AG09309 (cell line): ENCODE measurements around the gene TPX2.

Source experiments
- DNase-seq: peaks from one replicate; pipeline ENCODE4 v3.0.0-alpha.2; 2010; ENCODE audit warnings: low read depth
- H3K4me3 ChIP-seq: 2 replicates; pipeline ENCODE4 v1.5.1; 2011; ENCODE audit warnings: mild to moderate bottlenecking, low read depth, low read length, moderate library complexity; ENCODE audit not compliant: control insufficient read depth
- TF ChIP-seq, protein P1 (sequence below): IDR thresholded peaks from 2 replicates; pipeline ENCODE4 v1.5.1; 2011; ENCODE audit warnings: mild to moderate bottlenecking, low read depth, low read length, inconsistent platforms; ENCODE audit not compliant: insufficient read depth, control insufficient read depth; ENCODE audit errors: missing control alignments

Gene TPX2

DNA sequence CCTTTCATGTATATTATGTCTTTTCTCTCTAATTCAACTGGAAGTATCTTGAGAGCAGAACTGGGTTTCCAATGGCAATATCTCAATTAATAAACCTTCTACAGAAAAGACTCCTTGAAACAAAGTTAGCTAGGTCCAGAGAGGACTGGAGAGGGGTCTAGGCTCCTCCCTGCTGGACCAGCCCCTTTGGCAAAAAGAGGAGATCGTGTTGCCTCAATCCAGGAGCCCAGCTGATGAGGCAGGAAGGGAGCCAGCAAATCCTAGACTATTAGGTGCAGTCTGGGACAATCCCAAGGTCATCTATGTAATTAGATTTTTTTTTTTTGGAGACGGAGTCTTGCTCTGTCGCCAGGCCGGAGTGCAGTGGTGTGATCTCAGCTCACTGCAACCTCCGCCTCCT lies 38.3 kb upstream of the TPX2 start:
- TF ChIP-seq, protein P1, sequence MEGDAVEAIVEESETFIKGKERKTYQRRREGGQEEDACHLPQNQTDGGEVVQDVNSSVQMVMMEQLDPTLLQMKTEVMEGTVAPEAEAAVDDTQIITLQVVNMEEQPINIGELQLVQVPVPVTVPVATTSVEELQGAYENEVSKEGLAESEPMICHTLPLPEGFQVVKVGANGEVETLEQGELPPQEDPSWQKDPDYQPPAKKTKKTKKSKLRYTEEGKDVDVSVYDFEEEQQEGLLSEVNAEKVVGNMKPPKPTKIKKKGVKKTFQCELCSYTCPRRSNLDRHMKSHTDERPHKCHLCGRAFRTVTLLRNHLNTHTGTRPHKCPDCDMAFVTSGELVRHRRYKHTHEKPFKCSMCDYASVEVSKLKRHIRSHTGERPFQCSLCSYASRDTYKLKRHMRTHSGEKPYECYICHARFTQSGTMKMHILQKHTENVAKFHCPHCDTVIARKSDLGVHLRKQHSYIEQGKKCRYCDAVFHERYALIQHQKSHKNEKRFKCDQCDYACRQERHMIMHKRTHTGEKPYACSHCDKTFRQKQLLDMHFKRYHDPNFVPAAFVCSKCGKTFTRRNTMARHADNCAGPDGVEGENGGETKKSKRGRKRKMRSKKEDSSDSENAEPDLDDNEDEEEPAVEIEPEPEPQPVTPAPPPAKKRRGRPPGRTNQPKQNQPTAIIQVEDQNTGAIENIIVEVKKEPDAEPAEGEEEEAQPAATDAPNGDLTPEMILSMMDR = no peak
- no peak for DNase-seq
- no peak overlapping the region for H3K4me3 ChIP-seq

DNA sequence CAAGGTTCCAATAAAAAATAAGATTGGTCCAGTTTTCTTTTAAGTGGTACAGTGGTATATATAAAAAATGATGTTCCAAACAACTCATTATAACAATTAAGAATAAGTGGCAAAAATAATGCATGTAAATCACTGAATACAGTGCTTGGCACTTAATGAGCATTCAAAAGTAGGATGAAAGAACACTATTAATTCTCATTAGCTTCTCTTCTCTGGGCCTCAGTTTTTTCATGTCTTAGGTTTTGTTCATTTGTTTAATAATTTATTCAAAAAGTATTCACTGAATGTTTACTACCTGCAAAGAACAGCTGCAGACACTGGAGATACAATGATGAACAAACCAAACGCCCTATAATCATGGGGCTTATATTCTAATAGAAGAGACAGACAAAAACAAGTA lies 37.5 kb upstream of the TPX2 start:
- no peak for DNase-seq
- TF ChIP-seq, protein P1 = no peak
- H3K4me3 ChIP-seq = no peak overlapping the region

DNA sequence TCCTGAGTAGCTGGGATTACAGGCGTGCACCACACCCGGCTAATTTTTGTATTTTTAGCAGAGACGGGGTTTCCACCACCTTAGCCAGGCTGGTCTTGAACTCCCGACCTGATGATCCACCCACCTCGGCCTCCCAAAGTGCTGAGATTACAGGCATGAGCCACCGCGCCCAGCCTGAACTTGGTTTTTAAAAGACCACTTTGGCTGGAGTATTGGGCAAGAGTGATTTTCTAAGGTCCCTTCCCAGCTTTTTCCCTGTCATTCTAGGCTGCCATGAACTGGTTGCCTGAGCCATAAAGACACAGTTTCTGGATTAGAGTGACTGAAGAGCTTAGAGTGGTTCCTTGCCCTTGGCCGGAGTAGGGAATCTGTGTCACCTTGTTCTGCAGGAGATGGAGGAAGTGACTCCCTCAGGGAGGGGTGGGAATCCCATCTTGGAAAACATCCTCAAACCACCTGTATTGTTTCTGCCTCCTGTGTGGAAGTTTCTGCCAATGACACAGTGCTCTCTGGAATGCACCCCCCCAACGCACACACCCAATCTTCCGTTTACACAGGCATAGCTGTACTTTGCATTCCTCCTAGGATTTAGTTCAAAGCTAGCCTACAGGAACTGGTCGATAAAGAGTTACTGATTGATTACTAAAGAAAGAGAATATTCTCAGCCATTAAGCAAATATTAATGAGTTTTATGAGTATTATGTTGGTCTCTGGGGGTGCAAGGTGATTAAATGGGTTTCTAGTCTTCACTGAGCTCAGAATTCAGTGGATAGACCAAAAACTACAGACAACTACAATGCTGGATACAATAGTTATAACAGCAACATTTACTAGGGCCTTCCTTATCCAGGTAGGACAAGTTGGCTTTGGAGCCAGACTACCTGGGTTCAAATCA lies 34.6 kb upstream of the TPX2 start:
- TF ChIP-seq, protein P1 = no peak
- no peak overlapping the region for H3K4me3 ChIP-seq
- DNase-seq = no peak

DNA sequence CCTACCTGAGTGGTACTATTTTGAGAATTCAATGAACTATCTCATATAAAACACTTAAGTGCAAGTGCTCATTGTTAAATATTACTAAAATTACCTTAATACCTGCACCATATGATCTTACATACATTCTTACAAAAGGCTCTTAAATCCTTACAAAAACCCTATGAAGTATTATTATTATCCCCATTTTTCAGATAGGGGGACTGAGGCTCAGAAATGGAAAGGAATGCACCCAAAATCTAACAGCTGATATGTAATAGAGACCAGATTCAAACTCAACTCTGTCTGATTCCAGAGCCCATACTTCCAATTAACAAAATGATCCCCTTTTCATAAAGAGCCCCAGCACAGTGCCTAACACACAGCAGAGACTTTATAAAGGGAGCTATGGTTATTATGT lies 33.9 kb upstream of the TPX2 start:
- no peak overlapping the region for H3K4me3 ChIP-seq
- DNase-seq = no peak
- TF ChIP-seq, protein P1 = no peak

DNA sequence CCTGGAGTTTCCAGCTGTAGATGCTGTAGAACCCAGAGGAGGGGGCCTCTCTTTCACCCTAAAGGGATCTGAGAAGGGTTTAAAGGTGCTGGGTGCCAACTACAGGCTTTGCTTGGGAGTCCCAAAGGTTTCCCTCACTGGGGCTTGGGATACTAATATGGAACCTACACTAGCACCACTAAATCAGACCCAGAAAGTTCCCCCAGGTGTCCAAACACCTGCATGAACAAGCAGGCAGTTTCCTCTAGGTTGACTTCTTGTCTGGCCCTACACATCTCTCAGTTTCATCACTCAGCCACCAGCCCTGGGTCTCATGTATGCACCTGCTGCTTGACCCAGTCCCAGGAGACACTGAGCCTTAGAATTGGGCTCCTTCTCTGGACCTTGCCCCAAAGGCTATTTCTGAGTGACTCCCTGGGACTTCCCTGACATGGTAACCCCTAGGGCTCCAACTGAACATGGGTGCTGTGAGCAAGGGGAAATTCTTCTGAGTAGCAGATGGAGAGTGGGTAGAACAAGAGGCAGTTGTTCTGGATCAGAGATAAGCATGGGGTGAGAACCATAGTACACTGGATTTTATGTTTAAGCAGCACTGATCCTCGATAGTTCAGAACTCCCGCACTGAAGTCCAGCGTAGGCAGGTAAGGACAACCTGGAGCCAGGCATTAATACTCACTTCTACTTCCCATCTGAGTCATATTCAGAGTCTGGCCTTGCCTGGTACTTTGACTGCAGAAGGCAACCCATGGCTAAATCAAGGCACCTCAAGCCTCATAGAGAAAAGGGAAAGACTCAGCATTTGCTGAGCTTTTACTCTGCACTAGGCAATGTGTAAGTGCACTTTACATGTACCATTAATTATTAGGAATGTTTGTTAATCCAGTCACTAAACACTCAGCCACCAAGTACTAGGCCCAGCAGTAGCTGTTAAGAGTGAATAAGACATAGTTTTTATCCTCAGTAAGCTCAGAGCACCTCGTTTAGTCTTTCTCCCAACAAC lies 33.2 kb upstream of the TPX2 start:
- H3K4me3 ChIP-seq = no peak overlapping the region
- TF ChIP-seq, protein P1 = no peak
- DNase-seq = no peak

DNA sequence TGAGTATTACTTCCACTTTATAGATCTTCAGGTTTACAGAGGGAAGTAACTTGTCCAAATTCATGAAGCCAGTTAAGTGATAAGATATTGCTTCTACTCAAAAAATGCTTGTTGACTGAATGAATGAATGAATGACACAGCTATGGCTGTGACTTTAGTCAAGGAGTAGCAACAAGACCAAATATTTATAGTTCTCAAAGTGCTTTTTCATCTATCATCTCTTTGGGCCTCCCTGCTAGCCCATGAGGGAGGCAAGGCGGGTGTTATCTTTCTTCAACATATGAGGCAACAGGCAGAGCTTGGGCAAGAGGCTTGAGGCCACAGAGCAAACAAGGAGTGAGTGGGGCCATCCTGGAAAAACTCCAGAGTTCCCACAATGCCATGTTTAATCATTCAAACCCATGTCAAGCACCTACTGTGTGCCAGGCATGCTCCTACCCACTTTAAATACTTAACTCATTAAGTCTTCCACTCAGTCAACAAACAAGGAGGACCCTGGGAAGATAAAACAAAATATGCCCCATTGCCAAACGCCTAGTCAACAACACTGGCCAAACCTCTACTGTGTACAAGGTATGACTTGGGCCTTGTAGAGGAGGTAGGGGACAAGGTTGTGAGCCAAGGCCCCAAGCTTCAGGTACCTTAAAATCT lies 32.4 kb upstream of the TPX2 start:
- TF ChIP-seq, protein P1 = no peak
- no peak for DNase-seq
- H3K4me3 ChIP-seq = no peak overlapping the region
